ENCODE data around the gene PCDHA4.
"Not testable (repeated sequence)": the region's sequence is repeated elsewhere in the genome, so short reads cannot be mapped to it uniquely, and the experiment has no call there.

Gene PCDHA4

DNA sequence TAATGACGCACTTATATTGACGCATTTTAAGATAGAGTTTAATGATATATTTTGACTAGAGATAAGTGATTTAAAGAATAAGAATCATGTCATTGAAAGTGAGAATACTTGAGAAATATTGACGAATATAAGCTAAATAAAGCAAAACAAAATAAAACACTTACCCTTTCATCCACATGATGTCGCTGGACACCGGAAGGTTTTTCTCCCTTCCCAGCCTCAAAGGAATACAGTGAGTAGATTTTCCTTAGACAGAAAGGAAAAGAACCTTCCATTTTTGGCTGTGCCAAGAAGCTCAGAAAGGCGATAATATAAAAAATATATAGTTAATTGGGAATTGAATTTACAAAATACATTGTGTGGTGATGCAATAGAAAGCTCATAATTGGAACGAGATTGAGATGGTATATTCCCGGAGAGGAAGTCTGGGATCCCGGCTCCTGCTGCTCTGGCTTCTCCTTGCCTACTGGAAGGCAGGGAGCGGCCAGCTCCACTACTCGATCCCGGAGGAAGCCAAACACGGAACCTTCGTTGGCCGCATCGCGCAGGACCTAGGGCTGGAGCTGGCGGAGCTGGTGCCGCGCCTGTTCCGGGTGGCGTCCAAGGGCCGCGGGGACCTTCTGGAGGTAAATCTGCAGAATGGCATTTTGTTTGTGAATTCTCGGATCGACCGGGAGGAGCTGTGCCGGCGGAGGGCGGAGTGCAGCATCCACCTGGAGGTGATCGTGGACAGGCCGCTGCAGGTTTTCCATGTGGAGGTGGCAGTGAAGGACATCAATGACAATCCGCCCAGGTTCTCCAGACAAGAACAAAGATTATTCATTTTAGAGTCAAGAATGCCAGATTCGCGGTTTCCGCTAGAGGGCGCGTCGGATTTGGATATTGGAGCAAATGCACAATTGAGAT lies 14.8 kb downstream of the PCDHA4 start, which contains the start of gene PCDHA5:
PCDHA5 (plus strand) TSS at position 239 of the 906 bp plus-strand sequence.
- DNase-seq, result peak in 2 of 14 donors; percentile 20 to 22

GRCh38 chr5:140822281-140822629 lies 15.4 kb downstream of the PCDHA4 start:
- no peak for DNase-seq

DNA sequence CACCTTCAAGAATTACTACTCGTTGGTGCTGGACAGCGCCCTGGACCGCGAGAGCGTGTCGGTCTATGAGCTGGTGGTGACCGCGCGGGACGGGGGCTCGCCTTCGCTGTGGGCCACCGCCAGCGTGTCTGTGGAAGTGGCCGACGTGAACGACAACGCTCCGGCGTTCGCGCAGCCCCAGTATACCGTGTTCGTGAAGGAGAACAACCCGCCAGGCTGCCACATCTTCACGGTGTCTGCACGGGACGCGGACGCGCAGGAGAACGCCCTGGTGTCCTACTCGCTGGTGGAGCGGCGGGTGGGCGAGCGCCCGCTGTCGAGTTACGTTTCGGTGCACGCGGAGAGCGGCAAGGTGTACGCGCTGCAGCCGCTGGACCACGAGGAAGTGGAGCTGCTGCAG lies 16.1 kb downstream of the PCDHA4 start:
- DNase-seq, result not testable (repeated sequence)

- no peak for DNase-seq
These were observed 16.6 kb downstream of the PCDHA4 start for GRCh38 chr5:140823475-140823874.

- peak in 1 of 14 donors; percentile 17 for DNase-seq
These were observed 21.0 kb downstream of the PCDHA4 start, which contains the start of gene PCDHA6 for GRCh38 chr5:140827704-140828361. PCDHA6 (plus strand) TSS chr5:140827960; CDS start chr5:140828092, 132 bp downstream.

DNA sequence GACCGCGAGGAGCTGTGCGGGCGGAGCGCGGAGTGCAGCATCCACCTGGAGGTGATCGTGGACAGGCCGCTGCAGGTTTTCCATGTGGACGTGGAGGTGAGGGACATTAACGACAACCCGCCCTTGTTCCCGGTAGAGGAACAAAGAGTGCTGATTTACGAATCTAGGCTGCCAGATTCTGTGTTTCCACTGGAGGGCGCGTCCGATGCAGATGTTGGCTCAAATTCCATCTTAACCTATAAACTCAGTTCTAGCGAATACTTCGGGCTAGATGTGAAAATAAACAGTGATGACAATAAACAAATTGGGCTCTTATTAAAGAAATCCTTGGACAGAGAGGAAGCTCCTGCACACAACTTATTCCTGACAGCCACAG lies 21.5 kb downstream of the PCDHA4 start:
- DNase-seq, result no peak

- not testable (repeated sequence) for DNase-seq
These were observed 22.9 kb downstream of the PCDHA4 start for GRCh38 chr5:140829511-140830501.

DNA sequence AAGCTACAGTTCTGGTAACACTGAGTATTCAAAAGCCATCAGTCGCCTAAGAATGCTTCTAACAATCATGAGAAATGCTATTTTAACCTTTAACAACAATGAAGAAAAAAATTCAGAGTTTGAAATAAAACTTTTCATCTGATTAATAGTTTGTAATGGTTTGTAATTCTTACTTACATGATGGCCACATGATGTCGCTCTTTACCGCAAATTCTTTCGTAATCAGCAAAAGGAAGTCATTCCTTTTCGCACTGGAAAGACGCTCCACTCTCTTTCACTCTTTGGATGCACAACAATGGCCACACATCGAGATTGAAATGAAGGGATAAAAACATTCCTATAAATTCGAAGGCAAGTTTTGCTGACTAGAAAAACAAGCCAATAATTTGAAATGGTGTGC lies 27.1 kb downstream of the PCDHA4 start, which contains the start of gene PCDHA7:
PCDHA7 (plus strand) TSS at position 277 of the 400 bp plus-strand sequence; CDS start at position 392, 115 bp downstream.
- DNase-seq, result peak in 1 of 14 donors; percentile 1

- DNase-seq, result peak in 1 of 14 donors; percentile 2
These were observed 27.7 kb downstream of the PCDHA4 start for GRCh38 chr5:140834439-140835008.

DNA sequence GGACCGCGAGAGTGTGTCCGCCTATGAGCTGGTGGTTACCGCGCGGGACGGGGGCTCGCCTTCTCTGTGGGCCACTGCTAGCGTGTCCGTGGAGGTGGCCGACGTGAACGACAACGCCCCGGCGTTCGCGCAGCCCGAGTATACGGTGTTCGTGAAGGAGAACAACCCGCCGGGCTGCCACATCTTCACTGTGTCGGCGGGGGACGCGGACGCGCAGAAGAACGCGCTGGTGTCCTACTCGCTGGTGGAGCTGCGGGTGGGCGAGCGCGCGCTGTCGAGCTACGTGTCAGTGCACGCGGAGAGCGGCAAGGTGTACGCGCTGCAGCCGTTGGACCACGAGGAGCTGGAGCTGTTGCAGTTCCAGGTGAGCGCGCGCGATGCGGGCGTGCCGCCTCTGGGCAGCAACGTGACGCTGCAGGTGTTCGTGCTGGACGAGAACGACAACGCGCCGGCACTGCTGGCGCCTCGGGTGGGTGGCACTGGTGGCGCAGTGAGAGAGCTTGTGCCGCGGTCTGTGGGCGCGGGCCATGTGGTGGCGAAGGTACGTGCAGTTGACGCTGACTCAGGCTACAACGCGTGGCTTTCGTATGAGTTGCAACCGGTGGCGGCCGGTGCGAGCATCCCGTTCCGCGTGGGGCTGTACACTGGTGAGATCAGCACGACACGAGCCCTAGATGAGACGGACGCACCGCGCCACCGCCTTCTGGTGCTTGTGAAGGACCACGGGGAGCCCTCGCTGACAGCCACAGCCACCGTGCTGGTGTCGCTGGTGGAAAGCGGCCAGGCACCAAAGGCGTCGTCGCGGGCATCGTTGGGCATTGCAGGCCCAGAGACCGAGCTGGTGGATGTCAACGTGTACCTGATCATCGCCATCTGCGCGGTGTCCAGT lies 29.0 kb downstream of the PCDHA4 start:
- DNase-seq, result no peak

- peak in 2 of 14 donors; percentile 2 to 11 for DNase-seq
These were observed 34.4 kb downstream of the PCDHA4 start, which contains the start of gene PCDHA8 for GRCh38 chr5:140840978-140841962. PCDHA8 (plus strand) TSS chr5:140841187; CDS start chr5:140841322, 135 bp downstream.

DNA sequence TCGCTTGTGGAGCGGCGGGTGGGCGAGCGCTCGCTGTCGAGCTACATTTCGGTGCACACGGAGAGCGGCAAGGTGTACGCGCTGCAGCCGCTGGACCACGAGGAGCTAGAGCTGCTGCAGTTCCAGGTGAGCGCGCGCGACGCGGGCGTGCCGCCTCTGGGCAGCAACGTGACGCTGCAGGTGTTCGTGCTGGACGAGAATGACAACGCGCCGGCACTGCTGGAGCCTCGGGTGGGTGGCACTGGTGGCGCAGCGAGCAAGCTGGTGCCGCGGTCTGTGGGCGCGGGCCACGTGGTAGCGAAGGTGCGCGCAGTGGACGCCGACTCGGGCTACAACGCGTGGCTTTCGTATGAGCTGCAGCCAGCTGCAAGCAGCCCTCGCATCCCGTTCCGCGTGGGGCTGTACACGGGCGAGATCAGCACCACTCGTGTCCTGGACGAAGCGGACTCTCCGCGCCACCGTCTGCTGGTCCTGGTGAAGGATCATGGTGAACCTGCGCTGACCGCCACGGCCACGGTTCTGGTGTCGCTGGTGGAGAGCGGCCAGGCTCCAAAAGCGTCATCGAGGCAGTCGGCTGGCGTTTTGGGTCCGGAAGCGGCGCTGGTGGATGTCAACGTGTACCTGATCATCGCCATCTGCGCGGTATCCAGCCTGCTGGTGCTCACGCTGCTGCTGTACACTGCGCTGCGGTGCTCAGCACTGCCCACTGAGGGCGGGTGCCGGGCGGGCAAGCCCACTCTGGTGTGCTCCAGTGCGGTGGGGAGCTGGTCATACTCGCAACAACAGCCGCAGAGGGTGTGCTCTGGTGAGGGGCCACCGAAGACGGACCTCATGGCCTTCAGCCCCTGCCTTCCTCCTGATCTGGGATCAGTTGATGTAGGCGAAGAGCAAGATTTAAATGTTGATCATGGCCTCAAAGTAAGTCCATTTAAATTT lies 36.2 kb downstream of the PCDHA4 start:
- no peak for DNase-seq

DNA sequence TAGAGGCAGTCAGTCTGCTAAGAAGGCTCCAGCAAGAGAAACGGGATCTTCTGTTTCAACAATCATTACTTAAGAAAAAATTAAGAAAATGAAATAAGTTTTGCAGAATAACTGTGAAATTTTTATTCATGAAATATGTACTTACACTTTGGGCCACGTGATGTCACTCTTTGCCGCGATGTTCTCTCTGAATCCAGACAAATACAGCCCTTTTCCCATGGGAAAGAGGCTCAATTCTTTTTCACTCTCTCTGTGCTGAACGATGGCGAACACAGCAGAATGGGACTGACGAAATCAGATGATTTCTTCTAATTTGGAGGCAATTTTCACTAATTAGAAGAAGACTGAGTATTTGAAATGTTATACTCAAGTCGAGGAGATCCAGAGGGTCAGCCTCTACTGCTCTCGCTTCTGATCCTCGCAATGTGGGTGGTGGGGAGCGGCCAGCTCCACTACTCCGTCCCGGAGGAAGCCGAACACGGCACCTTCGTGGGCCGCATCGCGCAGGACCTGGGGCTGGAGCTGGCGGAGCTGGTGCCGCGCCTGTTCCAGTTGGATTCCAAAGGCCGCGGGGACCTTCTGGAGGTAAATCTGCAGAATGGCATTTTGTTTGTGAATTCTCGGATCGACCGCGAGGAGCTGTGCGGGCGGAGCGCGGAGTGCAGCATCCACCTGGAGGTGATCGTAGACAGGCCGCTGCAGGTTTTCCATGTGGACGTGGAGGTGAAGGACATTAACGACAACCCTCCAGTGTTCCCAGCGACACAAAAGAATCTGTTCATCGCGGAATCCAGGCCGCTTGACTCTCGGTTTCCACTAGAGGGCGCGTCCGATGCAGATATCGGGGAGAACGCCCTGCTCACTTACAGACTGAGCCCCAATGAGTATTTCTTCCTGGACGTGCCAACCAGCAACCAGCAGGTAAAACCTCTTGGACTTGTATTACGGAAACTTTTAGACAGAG lies 41.6 kb downstream of the PCDHA4 start, which contains the start of gene PCDHA9:
PCDHA9 (plus strand) TSS at position 244 of the 964 bp plus-strand sequence; CDS start at position 358, 114 bp downstream.
- DNase-seq, result peak in 1 of 14 donors; percentile 19

DNA sequence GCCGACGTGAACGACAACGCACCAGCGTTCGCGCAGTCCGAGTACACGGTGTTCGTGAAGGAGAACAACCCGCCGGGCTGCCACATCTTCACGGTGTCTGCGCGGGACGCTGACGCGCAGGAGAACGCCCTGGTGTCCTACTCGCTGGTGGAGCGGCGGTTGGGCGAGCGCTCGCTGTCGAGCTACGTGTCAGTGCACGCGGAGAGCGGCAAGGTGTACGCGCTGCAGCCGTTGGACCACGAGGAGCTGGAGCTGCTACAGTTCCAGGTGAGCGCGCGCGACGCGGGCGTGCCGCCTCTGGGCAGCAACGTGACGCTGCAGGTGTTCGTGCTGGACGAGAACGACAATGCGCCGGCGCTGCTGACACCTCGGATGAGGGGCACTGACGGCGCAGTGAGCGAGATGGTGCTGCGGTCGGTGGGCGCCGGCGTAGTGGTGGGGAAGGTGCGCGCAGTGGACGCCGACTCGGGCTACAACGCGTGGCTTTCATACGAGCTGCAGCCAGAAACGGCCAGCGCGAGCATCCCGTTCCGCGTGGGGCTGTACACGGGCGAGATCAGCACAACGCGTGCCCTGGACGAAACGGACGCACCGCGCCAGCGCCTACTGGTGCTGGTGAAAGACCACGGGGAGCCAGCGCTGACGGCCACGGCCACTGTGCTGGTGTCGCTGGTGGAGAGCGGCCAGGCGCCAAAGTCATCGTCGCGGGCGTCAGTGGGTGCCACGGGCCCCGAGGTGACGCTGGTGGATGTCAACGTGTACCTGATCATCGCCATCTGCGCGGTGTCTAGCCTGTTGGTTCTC lies 43.2 kb downstream of the PCDHA4 start:
- DNase-seq, result not testable (repeated sequence)

DNA sequence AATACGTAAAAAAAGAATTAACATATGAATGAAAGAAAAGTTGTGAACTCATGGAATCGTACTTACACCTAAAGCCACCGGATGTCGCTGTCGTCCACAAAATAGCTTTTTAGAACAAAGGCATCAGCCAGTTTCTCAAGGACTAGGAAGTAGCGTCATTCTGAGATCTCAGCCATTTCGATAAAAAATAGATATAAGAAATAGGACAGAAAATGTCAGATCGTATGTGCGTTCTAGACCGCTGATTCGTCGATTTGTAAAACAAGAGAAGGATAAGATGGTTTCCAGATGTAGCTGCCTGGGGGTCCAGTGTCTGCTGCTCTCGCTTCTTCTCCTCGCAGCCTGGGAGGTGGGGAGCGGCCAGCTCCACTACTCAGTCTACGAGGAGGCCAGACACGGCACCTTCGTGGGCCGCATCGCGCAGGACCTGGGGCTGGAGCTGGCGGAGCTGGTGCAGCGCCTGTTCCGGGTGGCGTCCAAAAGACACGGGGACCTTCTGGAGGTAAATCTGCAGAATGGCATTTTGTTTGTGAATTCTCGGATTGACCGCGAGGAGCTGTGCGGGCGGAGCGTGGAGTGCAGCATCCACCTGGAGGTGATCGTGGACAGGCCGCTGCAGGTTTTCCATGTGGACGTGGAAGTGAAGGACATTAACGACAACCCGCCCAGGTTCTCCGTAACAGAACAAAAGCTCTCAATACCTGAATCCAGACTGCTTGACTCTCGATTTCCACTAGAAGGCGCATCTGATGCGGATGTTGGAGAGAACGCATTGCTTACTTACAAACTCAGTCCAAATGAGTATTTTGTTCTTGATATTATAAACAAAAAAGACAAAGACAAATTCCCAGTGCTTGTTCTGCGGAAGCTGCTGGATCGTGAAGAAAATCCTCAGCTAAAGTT lies 49.2 kb downstream of the PCDHA4 start, which contains the start of gene PCDHA10:
PCDHA10 (plus strand) TSS at position 126 of the 903 bp plus-strand sequence; CDS start at position 278, 152 bp downstream.
- peak in 1 of 14 donors; percentile 6 for DNase-seq
